B cell (primary cell): ENCODE measurements around the gene NHSL2. TPM values are rescaled to one million over a fixed set of nuclear protein-coding genes. Genes with fewer than 3 reads are reported as not detected.

Experiments used
- ATAC-seq: fragments of 200-7000 bp; cut with Tn5 transposase; one replicate; pipeline ENCODE4 v1.10.0; 2021; ENCODE audit warnings: low read depth, mild to moderate bottlenecking, moderate number of reproducible peaks, moderate library complexity
- CTCF ChIA-PET: fragments of 350-600 bp; sonication (Branson Sonifier 250); formaldehyde crosslinking; loops from one replicate; lab custom pipeline; 2021; ENCODE audit warnings: antibody characterized with exemption, inconsistent platforms; lab: Charles Lee
- POLR2A ChIA-PET: fragments of 350-600 bp; sonication (Branson Sonifier 250); formaldehyde crosslinking; loops from one replicate; lab custom pipeline; 2021; ENCODE audit warnings: antibody characterized with exemption; lab: Charles Lee
- DNase-seq: peaks from one replicate; pipeline ENCODE4 v3.0.0; 2013
- H2AFZ ChIP-seq: 2 replicates; pipeline ENCODE4 v1.6.1; 2012; ENCODE audit warnings: mild to moderate bottlenecking, low read depth, low read length; ENCODE audit not compliant: insufficient read depth, poor library complexity, severe bottlenecking
- H3K27ac ChIP-seq, 2 donors: 1 replicate in 1 of 2; 2 replicates in 1 of 2; pipeline ENCODE4 v1.5.1; 2012 to 2013; ENCODE audit warnings: low read length in 2 of 2, mild to moderate bottlenecking in 2 of 2, moderate library complexity in 1 of 2
- H3K27me3 ChIP-seq, 4 experiments: fragments of 200-600 bp in 1 of 4; sonication (generic) in 1 of 4; replicated peaks in 1 of 4; 1 replicate in 2 of 4; 2 replicates in 2 of 4; pipeline versions ENCODE4 v1.6.1 to v1.7.0; 2013 to 2016; ENCODE audit warnings: low read length in 3 of 4, mild to moderate bottlenecking in 2 of 4, mixed read lengths in 1 of 4, moderate library complexity in 1 of 4; ENCODE audit not compliant: insufficient read depth in 4 of 4, control insufficient read depth in 3 of 4; ENCODE audit errors: control extremely low read depth in 1 of 4
- H3K36me3 ChIP-seq, 2 experiments: replicated peaks in 1 of 2; 1 replicate in 1 of 2; 2 replicates in 1 of 2; pipeline versions ENCODE4 v1.6.1 to v1.7.1; 2013; ENCODE audit warnings: low read length in 1 of 2; ENCODE audit not compliant: insufficient read depth in 2 of 2, control insufficient read depth in 1 of 2; ENCODE audit errors: control extremely low read depth in 1 of 2, extremely low read depth in 1 of 2
- H3K4me1 ChIP-seq, 2 donors: fragments of 200-600 bp in 1 of 2; sonication (generic) in 1 of 2; 1 replicate in 1 of 2; 2 replicates in 1 of 2; pipeline versions ENCODE4 v1.5.1 to v1.6.1; 2013 to 2017; ENCODE audit warnings: low read length in 2 of 2; ENCODE audit not compliant: control insufficient read depth in 2 of 2, insufficient read depth in 2 of 2
- H3K4me2 ChIP-seq: replicated peaks from 2 replicates; pipeline ENCODE3; 2012; ENCODE audit warnings: mild to moderate bottlenecking, low read depth, low read length; ENCODE audit not compliant: poor library complexity, severe bottlenecking
- H3K4me3 ChIP-seq, 5 experiments: fragments of 200-600 bp in 1 of 5; sonication (generic) in 1 of 5; 1 replicate in 3 of 5; 2 replicates in 2 of 5; pipeline versions ENCODE4 v1.5.1 to v1.7.0; 2011 to 2016; ENCODE audit warnings: low read length in 4 of 5, mild to moderate bottlenecking in 4 of 5, low read depth in 2 of 5, control low read depth in 1 of 5, moderate library complexity in 1 of 5; ENCODE audit not compliant: insufficient read depth in 1 of 5; ENCODE audit errors: control extremely low read depth in 1 of 5, extremely low read depth in 1 of 5
- H3K79me2 ChIP-seq: fragments of 200-600 bp; sonication (generic); one replicate; pipeline ENCODE4 v1.6.0; 2016; ENCODE audit warnings: low read length; ENCODE audit not compliant: control insufficient read depth, insufficient read depth
- H3K9ac ChIP-seq: fragments of 200-600 bp; sonication (generic); 2 replicates; pipeline ENCODE4 v1.6.1; 2017; ENCODE audit warnings: mild to moderate bottlenecking, low read length, moderate library complexity
- H3K9me3 ChIP-seq, 3 donors: one replicate each; pipeline versions ENCODE4 v1.6.1 to v1.7.1; 2013; ENCODE audit warnings: low read length in 2 of 3; ENCODE audit not compliant: control insufficient read depth in 2 of 3, insufficient read depth in 1 of 3; ENCODE audit errors: control extremely low read depth in 1 of 3
- H4K20me1 ChIP-seq: 2 replicates; pipeline ENCODE4 v1.6.0; 2012; ENCODE audit warnings: mild to moderate bottlenecking, low read length; ENCODE audit not compliant: insufficient read depth, control insufficient read depth, poor library complexity, severe bottlenecking
- H3K27ac Mint-ChIP-seq: one replicate; pipeline ENCODE4 v1.8.0; 2021; ENCODE audit warnings: mixed read lengths
- H3K27me3 Mint-ChIP-seq: one replicate; pipeline ENCODE4 v1.8.0; 2021; ENCODE audit warnings: mixed read lengths
- H3K4me1 Mint-ChIP-seq: one replicate; pipeline ENCODE4 v1.8.0; 2021; ENCODE audit warnings: mixed read lengths
- H3K4me3 Mint-ChIP-seq: one replicate; pipeline ENCODE4 v1.8.0; 2021; ENCODE audit warnings: mixed read lengths
- H3K9me3 Mint-ChIP-seq: one replicate; pipeline ENCODE4 v1.8.0; 2022; ENCODE audit warnings: mixed read lengths; ENCODE audit not compliant: insufficient read depth
- EZH2 ChIP-seq: IDR thresholded peaks from 2 replicates; pipeline ENCODE4 v1.6.1; 2012; ENCODE audit warnings: borderline replicate concordance, low read depth, mild to moderate bottlenecking, moderate library complexity, low read length; ENCODE audit not compliant: insufficient read depth, poor library complexity, severe bottlenecking
- WGBS: methylation state at CpG from one replicate; pipeline ENCODE4 v1.1.5; 2013; ENCODE audit warnings: missing lambda C conversion rate; ENCODE audit not compliant: insufficient coverage; 5-methylcytosine and 5-hydroxymethylcytosine counted together
- intact Hi-C: fragments of 100-400 bp; cut with micrococcal nuclease; formaldehyde crosslinking; loops from one replicate; pipeline ENCODE4 v1.10.0; 2022
- polyA plus RNA-seq: library from polyadenylated mRNA; depleted of rRNA; stranded (reverse); fragments of >200 nt; gene quantifications from 2 replicates; pipeline ENCODE4 v1.2.3, GENCODE V29; 2012
- total RNA-seq, 2 donors: library from RNA; stranded (reverse); fragments of 120-200 nt in 1 of 2; gene quantifications; 1 replicate in 1 of 2; 2 replicates in 1 of 2; pipeline versions ENCODE4 v1.2.3 to v1.2.4, GENCODE V29; 2013 to 2022
- TF ChIP-seq, protein P1 (sequence below): fragments of 200-600 bp; IDR thresholded peaks from one replicate; pipeline ENCODE4 v1.8.0; 2022; ENCODE audit warnings: antibody characterized with exemption, mild to moderate bottlenecking

Gene NHSL2
- total and polyA plus RNA-seq, 2 donors (not counting 1 experiment from before 2014, with no cell fraction given), result 0.16 to 1.7 TPM

GRCh38 chrX:71919431-71919830, 8.8 kb downstream of the NHSL2 start:
- H3K36me3 ChIP-seq, result no peaks in the 10 kb centered on the region

DNA sequence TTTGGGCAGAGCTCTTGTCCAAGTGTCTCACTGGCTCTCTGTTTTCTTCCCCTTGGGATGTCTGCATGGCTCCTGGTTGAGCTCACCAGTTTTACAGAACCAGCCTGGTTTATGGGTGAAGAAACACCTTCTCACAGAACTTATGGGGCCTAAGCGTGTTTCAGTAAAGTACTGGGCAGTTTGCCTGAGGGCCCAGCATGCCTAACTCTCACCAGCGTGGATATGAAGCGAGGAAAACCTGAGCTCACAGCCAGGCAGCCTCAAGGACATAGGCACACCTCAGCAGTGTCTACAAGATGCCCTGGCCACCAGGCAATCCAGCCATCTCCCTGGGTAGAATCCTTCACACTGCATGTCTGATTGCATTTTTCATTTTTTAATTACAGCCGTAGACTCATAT, 9.2 kb downstream of the NHSL2 start:
- Histone ChIP-seq H3K27me3 (no peaks in the 10 kb centered on the region), H3K9ac (no peak overlapping the region), H3K36me3 (no peaks in the 10 kb centered on the region), H3K79me2 (no peaks in the 10 kb centered on the region), H3K4me2 (no peak overlapping the region), H3K4me3 (no peak overlapping the region), H3K9me3 (no peaks in the 10 kb centered on the region), H3K27ac (no peak overlapping the region), H4K20me1 (no peaks in the 10 kb centered on the region), H3K4me1 (no peaks in the 10 kb centered on the region), H2AFZ (no peak overlapping the region)
- Mint-ChIP-seq H3K4me3 (no peak overlapping the region), H3K4me1 (no peaks in the 10 kb centered on the region), H3K27ac (no peak overlapping the region), H3K9me3 (no peaks in the 10 kb centered on the region), H3K27me3 (peaks cover 9% of the 10 kb centered on the region)
- WGBS, result 82% methylated on average over 3 of the region's 4 CpGs
- TF ChIP-seq, protein P1, sequence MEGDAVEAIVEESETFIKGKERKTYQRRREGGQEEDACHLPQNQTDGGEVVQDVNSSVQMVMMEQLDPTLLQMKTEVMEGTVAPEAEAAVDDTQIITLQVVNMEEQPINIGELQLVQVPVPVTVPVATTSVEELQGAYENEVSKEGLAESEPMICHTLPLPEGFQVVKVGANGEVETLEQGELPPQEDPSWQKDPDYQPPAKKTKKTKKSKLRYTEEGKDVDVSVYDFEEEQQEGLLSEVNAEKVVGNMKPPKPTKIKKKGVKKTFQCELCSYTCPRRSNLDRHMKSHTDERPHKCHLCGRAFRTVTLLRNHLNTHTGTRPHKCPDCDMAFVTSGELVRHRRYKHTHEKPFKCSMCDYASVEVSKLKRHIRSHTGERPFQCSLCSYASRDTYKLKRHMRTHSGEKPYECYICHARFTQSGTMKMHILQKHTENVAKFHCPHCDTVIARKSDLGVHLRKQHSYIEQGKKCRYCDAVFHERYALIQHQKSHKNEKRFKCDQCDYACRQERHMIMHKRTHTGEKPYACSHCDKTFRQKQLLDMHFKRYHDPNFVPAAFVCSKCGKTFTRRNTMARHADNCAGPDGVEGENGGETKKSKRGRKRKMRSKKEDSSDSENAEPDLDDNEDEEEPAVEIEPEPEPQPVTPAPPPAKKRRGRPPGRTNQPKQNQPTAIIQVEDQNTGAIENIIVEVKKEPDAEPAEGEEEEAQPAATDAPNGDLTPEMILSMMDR, result no peak
- POLR2A ChIA-PET, result no interaction called here
- intact Hi-C loops, result no loop called here
- no peak for DNase-seq
- CTCF ChIA-PET, result no interaction called here
- no peak for ATAC-seq

More at GRCh38 chrX:71919431-71919830, 8.8 kb downstream of the NHSL2 start:
- H3K27ac ChIP-seq, result no peak overlapping the region
- no peak overlapping the region for H3K4me2 ChIP-seq
- no peak overlapping the region for H3K4me3 Mint-ChIP-seq
- no peak for TF ChIP-seq EZH2
- TF ChIP-seq, protein P1, result no peak
- H3K4me1 Mint-ChIP-seq, result no peaks in the 10 kb centered on the region
- intact Hi-C loops, result no loop called here
- no peaks in the 10 kb centered on the region for H3K9me3 Mint-ChIP-seq
- ChIA-PET POLR2A (no interaction called here), CTCF (no interaction called here)
- no peaks in the 10 kb centered on the region for H3K4me1 ChIP-seq
- WGBS, result no CpG with 5 or more reads among the region's 5 CpGs
- H3K4me3 ChIP-seq, result no peak overlapping the region
- H3K27ac Mint-ChIP-seq, result no peak overlapping the region
- ATAC-seq, result no peak
- DNase-seq, result no peak
- H3K9me3 ChIP-seq, result no peaks in the 10 kb centered on the region
- H3K27me3 Mint-ChIP-seq, result peaks cover 11% of the 10 kb centered on the region
- no peaks in the 10 kb centered on the region for H3K79me2 ChIP-seq
- no peak overlapping the region for H2AFZ ChIP-seq
- no peaks in the 10 kb centered on the region for H4K20me1 ChIP-seq
- no peaks in the 10 kb centered on the region for H3K27me3 ChIP-seq
- H3K9ac ChIP-seq, result no peak overlapping the region
